ENCODE results near the gene PRR3.

GRCh38 chr6:30515106-30515505, 42.0 kb upstream of the PRR3 start:
- TF ChIP-seq, protein P1, sequence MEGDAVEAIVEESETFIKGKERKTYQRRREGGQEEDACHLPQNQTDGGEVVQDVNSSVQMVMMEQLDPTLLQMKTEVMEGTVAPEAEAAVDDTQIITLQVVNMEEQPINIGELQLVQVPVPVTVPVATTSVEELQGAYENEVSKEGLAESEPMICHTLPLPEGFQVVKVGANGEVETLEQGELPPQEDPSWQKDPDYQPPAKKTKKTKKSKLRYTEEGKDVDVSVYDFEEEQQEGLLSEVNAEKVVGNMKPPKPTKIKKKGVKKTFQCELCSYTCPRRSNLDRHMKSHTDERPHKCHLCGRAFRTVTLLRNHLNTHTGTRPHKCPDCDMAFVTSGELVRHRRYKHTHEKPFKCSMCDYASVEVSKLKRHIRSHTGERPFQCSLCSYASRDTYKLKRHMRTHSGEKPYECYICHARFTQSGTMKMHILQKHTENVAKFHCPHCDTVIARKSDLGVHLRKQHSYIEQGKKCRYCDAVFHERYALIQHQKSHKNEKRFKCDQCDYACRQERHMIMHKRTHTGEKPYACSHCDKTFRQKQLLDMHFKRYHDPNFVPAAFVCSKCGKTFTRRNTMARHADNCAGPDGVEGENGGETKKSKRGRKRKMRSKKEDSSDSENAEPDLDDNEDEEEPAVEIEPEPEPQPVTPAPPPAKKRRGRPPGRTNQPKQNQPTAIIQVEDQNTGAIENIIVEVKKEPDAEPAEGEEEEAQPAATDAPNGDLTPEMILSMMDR (IDR thresholded peaks at IDR 0.05), result no peak
- no peak for TF ChIP-seq POLR2A (IDR thresholded peaks at IDR 0.05)

All from heart left ventricle (tissue), 13 donors.